22Rv1 (cell line): ENCODE data around the gene CLEC12A.

ENCODE experiments used
- CTCF ChIP-seq: fragments of 450-650 bp; IDR thresholded peaks from 2 replicates; pipeline ENCODE4 v1.5.1; 2017; ENCODE audit warnings: mild to moderate bottlenecking
- ZFX ChIP-seq: fragments of 450-650 bp; IDR thresholded peaks from 2 replicates; pipeline ENCODE4 v1.6.1; 2017; ENCODE audit warnings: antibody characterized with exemption, borderline replicate concordance

- TF ChIP-seq CTCF (no peak), ZFX (no peak)
Measured at GRCh38 chr12:10027721-10028120, 56.5 kb downstream of the CLEC12A start.
